ENCODE results near the gene RPL12. TPM values are rescaled to one million over a fixed set of nuclear protein-coding genes. Genes with fewer than 3 reads are reported as not detected.
A peak's percentile ranks its signal among the peaks of the same experiment; 100 is the strongest.

The RPL12 gene
- total and polyA plus RNA-seq, 8 donors = 902 to 2,099 (median 1,833) TPM

DNA sequence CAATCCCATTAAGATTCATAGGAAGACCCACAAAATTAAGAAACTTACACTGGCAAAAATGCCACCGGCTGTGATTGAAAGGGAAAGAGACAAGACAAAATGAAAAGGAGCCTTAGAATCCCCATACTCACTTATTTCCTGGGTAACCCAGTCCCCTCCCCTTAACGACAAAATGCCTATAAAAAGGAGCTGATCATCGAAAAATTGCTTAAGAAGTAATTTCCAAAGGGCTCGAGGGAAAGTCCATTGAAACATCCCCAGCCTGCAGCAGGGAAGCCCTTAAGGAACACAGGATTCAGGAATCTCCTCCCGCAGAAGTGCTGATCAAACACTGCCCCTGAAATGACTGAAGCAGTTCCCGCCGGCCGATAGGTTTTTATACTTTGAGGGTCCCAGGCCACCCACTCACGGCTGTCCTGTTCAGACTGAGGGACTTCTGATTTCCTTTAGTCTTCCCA, 27.7 kb downstream of the RPL12 start:
- ATAC-seq = peak; percentile 5
- TF ChIP-seq CTCF (IDR thresholded peaks at IDR 0.05) = no peak
- no peak for DNase-seq
- Histone ChIP-seq H3K9me3 (no peaks in the 10 kb centered on the region), H3K4me3 (peak overlapping the region; percentile 68 to 90), H3K4me1 (peaks cover 20 to 46% of the 10 kb centered on the region in 2 donors), H3K36me3 (peaks cover 0 to 3% of the 10 kb centered on the region in 2 donors), H3K27ac (peak overlapping the region; percentile 87 to 89), H3K27me3 (no peaks in the 10 kb centered on the region)
- intact Hi-C loops (cut with DNase I) = no loop called here

DNA sequence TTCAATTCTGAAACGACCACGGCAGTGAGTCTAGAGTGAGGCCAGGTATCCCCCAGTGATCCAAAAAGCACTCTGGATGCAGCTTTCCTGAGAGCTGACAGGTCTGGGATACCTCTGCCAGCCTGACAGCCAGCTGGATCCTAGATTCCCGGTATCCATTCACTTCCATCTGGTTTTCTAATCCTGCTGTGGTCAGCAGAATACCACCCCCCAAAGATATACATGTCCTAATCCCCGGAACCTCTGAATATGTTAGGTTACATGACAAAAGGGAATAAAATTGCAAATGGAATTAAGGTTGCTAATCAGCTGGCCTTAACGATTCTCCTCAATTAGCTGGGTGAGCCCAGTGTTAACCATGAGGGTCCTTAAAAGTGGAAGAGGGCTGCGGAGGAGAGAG, 28.4 kb downstream of the RPL12 start:
- TF ChIP-seq CTCF (IDR thresholded peaks at IDR 0.05) = no peak
- no peak for ATAC-seq
- no peak overlapping the region for H3K27ac ChIP-seq
- peaks cover 20 to 46% of the 10 kb centered on the region in 2 donors for H3K4me1 ChIP-seq
- no peaks in the 10 kb centered on the region for H3K27me3 ChIP-seq
- no peak for DNase-seq
- no peaks in the 10 kb centered on the region for H3K36me3 ChIP-seq
- H3K9me3 ChIP-seq = no peaks in the 10 kb centered on the region
- peak overlapping the region; percentile 68 to 90 for H3K4me3 ChIP-seq
- intact Hi-C loops (cut with DNase I) = no loop called here

DNA sequence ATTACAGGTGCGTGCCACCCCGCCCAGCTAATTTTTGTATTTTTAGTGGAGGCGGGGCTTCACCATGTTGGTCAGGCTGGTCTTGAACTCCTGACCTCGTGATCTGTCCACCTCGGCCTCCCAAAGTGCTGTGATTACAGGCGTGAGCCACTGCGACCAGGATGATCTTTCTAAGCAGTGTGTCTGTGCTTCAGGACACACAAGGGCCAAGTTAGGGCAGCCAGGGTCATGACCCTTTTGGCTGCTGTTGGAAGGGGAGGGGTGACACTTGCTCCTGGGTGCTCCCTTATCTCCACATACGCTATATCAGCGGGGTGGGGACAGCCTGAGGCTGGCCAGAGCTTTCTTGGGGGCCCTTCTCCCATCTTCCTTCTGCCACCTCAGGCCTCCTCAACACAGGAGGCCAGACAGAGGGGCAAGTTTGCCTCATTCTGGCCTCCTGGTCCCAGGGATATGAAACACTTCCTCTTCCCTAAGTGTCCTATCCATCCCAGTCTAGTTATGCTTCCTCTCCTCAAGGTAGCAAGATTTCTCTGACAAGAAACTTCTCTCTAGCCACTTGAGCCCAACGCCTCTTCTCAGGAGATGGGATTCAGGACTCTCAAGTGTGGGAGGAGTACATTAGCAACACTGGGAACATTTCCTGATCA, 28.9 kb downstream of the RPL12 start:
- no peaks in the 10 kb centered on the region for H3K27me3 ChIP-seq
- intact Hi-C loops (cut with DNase I) = no loop called here
- DNase-seq = no peak
- peaks cover 20 to 46% of the 10 kb centered on the region in 2 donors for H3K4me1 ChIP-seq
- H3K9me3 ChIP-seq = no peaks in the 10 kb centered on the region
- ATAC-seq = no peak
- H3K4me3 ChIP-seq = peak overlapping the region in 1 of 2 donors; percentile 68
- H3K27ac ChIP-seq = no peak overlapping the region
- no peak for TF ChIP-seq CTCF (IDR thresholded peaks at IDR 0.05)
- no peaks in the 10 kb centered on the region for H3K36me3 ChIP-seq

DNA sequence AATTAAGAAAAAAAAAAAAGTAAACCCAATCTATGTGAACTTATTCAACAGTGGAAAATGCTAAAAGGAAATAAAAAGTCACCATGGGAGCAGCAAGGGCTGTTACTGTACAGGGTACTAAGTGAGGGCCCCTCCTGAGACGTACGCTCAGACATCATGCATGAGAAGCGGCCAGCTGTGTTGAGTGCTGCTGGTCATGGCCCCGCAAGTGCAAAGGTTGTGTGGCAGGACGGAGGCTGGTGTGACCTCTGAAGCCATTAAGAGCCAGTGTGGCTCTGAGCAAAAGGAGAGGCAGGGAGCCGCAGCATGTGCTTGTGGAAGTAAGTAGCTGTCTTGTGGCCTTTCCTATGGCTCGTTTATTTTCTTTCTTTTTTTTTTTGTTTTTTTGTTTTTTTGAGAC, 30.1 kb downstream of the RPL12 start:
- intact Hi-C loops (cut with DNase I) = no loop called here
- DNase-seq (no peak), ATAC-seq (no peak)
- no peak overlapping the region for H3K4me3 ChIP-seq
- H3K4me1 ChIP-seq = peaks cover 20 to 37% of the 10 kb centered on the region in 2 donors
- H3K36me3 ChIP-seq = no peaks in the 10 kb centered on the region
- no peak overlapping the region for H3K27ac ChIP-seq
- no peaks in the 10 kb centered on the region for H3K27me3 ChIP-seq
- H3K9me3 ChIP-seq = no peaks in the 10 kb centered on the region
- TF ChIP-seq CTCF (IDR thresholded peaks at IDR 0.05) = no peak

DNA sequence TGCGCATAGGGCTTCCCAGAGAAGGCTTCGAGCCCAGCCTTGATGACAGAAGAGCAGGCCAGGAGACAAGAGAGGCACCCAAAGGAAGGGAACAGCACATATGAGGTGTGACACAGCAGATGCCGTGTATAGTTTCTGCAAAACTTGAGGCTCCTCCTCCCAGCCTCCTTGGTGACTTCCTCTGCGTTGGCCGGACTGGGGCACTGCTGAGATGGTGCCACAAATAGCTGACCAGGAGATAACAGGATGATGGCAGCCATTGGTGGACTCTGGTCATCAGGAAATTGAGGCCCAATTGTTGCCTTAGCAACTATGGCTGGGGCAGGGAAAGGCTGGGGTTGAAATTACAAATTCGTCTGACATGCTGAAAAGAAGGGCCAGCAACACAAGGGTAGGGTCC, 31.9 kb downstream of the RPL12 start:
- no peaks in the 10 kb centered on the region for H3K9me3 ChIP-seq
- no peak for ATAC-seq
- intact Hi-C loops (cut with DNase I) = no loop called here
- no peak overlapping the region for H3K4me3 ChIP-seq
- H3K27me3 ChIP-seq = no peaks in the 10 kb centered on the region
- H3K36me3 ChIP-seq = no peaks in the 10 kb centered on the region
- no peak overlapping the region for H3K27ac ChIP-seq
- TF ChIP-seq CTCF (IDR thresholded peaks at IDR 0.05) = no peak
- DNase-seq = no peak
- peaks cover 7 to 23% of the 10 kb centered on the region in 2 donors for H3K4me1 ChIP-seq
